Heart left ventricle (tissue), 16 donors: ENCODE results near the gene ARHGEF40. TPM values are rescaled to one million over a fixed set of nuclear protein-coding genes. Genes with fewer than 3 reads are reported as not detected.

Experiments used
- ATAC-seq, 4 donors: fragments of 200-7000 bp; cut with Tn5 transposase; one replicate each; pipeline ENCODE4 v1.9.1; 2020 to 2022; ENCODE audit warnings: moderate library complexity in 4 of 4, mild to moderate bottlenecking in 3 of 4, moderate number of reproducible peaks in 1 of 4
- DNase-seq, 5 donors: peaks; one replicate each; pipeline ENCODE4 v3.0.0-alpha.2; 2020
- H3K27ac ChIP-seq, 12 donors: fragments of 200-600 bp; sonication (generic) in 4 of 12; one replicate each; pipeline versions ENCODE4 v1.5.0 to v1.8.0; 2016 to 2022; ENCODE audit warnings: mild to moderate bottlenecking in 2 of 12
- H3K27me3 ChIP-seq, 9 donors: fragments of 200-600 bp; sonication (generic) in 2 of 9; one replicate each; pipeline versions ENCODE4 v1.5.1 to v1.8.0; 2016 to 2022; ENCODE audit warnings: mild to moderate bottlenecking in 3 of 9
- H3K36me3 ChIP-seq, 9 donors: fragments of 200-600 bp; sonication (generic) in 2 of 9; one replicate each; pipeline versions ENCODE4 v1.5.0 to v1.8.0; 2018 to 2022; ENCODE audit warnings: mild to moderate bottlenecking in 2 of 9
- H3K4me1 ChIP-seq, 12 donors: fragments of 200-600 bp; sonication (generic) in 4 of 12; one replicate each; pipeline versions ENCODE4 v1.5.0 to v1.8.0; 2016 to 2022; ENCODE audit warnings: mild to moderate bottlenecking in 3 of 12
- H3K4me3 ChIP-seq, 12 donors: fragments of 200-600 bp; sonication (generic) in 4 of 12; one replicate each; pipeline versions ENCODE4 v1.5.0 to v1.8.0; 2017 to 2022; ENCODE audit warnings: mild to moderate bottlenecking in 9 of 12, moderate library complexity in 4 of 12
- H3K9me3 ChIP-seq, 12 donors: fragments of 200-600 bp; sonication (generic) in 4 of 12; one replicate each; pipeline versions ENCODE4 v1.5.0 to v1.8.0; 2016 to 2022; ENCODE audit warnings: mild to moderate bottlenecking in 1 of 12
- POLR2A ChIP-seq, 2 donors: fragments of 450-650 bp; IDR thresholded peaks; one replicate each; pipeline ENCODE4 v1.6.1; 2017; ENCODE audit warnings: antibody characterized with exemption in 2 of 2, mild to moderate bottlenecking in 2 of 2, moderate library complexity in 2 of 2
- WGBS, 4 donors: extraction: QIAGEN DNeasy Blood & Tissue Kit in 2 of 4; methylation state at CpG; one replicate each; pipeline versions ENCODE4 v1.1.5 to v1.1.7; 2013 to 2018; 5-methylcytosine and 5-hydroxymethylcytosine counted together
- intact Hi-C, 10 donors: fragments of 100-400 bp; cut with DNase I; formaldehyde crosslinking; loops; one replicate each; pipeline versions ENCODE4 v1.11.1 to v1.14.2; 2022
- polyA plus RNA-seq, 2 donors: library from polyadenylated mRNA; stranded (reverse); fragments of 200-250 nt; gene quantifications; one replicate each; pipeline ENCODE4 v1.2.3, GENCODE V29; 2013
- total RNA-seq, 9 donors: library from RNA; depleted of rRNA in 2 of 9; stranded (reverse); fragments of >200 nt in 2 of 9; fragmentation: NEBNext Ultra II Directional in 3 of 9; extraction: Animal tissue kit (Norgen Biotek cat#: 25700) in 3 of 9; gene quantifications; one replicate each; pipeline versions ENCODE4 v1.1.0 to v1.2.4, GENCODE V29; 2016 to 2023
- TF ChIP-seq, protein P1 (sequence below), 12 donors: fragments of 200-600 bp; sonication (generic) in 4 of 12; IDR thresholded peaks; one replicate each; pipeline versions ENCODE4 v1.5.0 to v1.8.0; 2018 to 2022; ENCODE audit warnings: antibody characterized with exemption in 12 of 12, mild to moderate bottlenecking in 5 of 12
- donor health status: ischemic (EF 13 %, LVEDD 7.1; RV severe dilation, severe dysfunction).
- donor health status: healthy with polysubstance abuse.
- donor health status: DM: no; HTN: yes; CAD: no.
- donor health status: DM: no; HTN: no; CAD: no.
- donor health status: ischemic (EF 25% LVEDD 6.9; RV normal size, moderate dysfunction).
- donor health status: ischemic (EF 25% LVEDD 5.7; RV mildly dilated, moderate dysfunction).
- donor health status: healthy.
- donor health status: DM: yes; HTN: yes; CAD: no.
- donor health status: ischemic (EF 35%, LVEDD 5.7; RV mildly dilated, moderate dysfunction).
- donor health status: nonischemic (EF 11% LVEDD 7.7; RV severe dilation, severe dysfunction).
- donor health status: DM: yes; HTN: yes; CAD: no.
- donor health status: PGD.
- donor health status: ischemic (EF 29% LVEDD 5.4; RV normal size, mild dysfunction).
- donor health status: nonischemic (EF 23%, LVEDD 6.1; RV moderate dilation, normal function).

Gene ARHGEF40
- total and polyA plus RNA-seq, 11 donors, result 15.5 to 31.5 (median 18.7) TPM

DNA sequence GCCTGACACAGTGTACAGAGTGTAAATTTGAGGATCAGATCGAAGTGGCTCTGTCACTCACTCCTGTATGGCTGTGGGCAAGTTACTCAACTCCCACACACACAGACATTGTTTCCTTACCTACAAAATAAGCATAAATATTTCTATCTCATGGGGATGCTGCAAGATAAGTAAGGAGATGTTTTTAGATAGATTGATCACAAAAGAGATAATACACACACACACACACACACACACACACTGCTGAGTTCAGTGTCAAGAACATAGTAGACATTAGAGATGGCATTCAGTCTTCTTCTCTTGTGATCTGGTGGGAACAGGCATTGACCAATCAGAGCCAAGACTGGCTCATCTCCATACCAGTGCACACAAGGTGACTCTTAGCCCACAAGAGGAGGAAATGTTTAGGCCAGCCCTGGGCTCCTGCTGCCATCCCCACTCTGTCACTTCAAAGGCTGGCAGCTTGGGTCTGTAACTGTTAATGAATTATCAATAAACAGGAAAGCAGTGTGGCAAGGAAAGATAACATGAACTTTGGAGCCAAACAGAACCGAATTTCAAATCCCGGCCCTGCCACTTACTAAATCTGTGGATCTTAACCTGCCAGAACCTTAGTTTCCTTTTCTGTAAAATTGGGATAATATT is 15.9 kb upstream of the ARHGEF40 start:
- no peak for DNase-seq
- Histone ChIP-seq H3K27ac (no peak overlapping the region), H3K4me1 (peaks cover 0 to 5% (median 0%) of the 10 kb centered on the region in 12 donors), H3K36me3 (no peaks in the 10 kb centered on the region), H3K27me3 (no peaks in the 10 kb centered on the region), H3K9me3 (no peaks in the 10 kb centered on the region), H3K4me3 (no peak overlapping the region)
- peak in 1 of 4 donors; percentile 27 for ATAC-seq
- TF ChIP-seq POLR2A (IDR thresholded peaks at IDR 0.05), result no peak
- TF ChIP-seq, protein P1, sequence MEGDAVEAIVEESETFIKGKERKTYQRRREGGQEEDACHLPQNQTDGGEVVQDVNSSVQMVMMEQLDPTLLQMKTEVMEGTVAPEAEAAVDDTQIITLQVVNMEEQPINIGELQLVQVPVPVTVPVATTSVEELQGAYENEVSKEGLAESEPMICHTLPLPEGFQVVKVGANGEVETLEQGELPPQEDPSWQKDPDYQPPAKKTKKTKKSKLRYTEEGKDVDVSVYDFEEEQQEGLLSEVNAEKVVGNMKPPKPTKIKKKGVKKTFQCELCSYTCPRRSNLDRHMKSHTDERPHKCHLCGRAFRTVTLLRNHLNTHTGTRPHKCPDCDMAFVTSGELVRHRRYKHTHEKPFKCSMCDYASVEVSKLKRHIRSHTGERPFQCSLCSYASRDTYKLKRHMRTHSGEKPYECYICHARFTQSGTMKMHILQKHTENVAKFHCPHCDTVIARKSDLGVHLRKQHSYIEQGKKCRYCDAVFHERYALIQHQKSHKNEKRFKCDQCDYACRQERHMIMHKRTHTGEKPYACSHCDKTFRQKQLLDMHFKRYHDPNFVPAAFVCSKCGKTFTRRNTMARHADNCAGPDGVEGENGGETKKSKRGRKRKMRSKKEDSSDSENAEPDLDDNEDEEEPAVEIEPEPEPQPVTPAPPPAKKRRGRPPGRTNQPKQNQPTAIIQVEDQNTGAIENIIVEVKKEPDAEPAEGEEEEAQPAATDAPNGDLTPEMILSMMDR (IDR thresholded peaks at IDR 0.05), result no peak
- intact Hi-C loops, result no loop called here
- 80 to 83% (median 81%) methylated on average over 3 of the region's 3 CpGs for WGBS, 4 donors

DNA sequence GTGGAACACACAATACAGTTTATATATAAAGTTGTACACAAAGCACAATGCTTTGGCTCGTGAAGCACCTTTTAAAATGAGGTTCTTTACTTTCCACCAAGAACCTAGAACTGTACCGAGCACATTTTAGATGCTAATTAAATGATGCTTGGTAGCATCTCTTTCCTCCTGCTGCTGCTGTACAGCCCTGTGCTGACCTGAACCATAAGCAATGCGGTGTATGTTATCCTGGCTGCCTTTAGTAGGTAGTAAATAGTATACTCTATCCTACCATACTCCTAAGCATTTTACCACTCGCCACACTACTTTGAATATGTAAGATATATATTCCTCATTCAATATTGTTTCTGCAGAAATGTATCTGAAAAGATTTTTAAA is 15.3 kb upstream of the ARHGEF40 start:
- ATAC-seq (no peak), DNase-seq (no peak)
- Histone ChIP-seq H3K36me3 (no peaks in the 10 kb centered on the region), H3K27ac (no peak overlapping the region), H3K4me3 (no peak overlapping the region), H3K9me3 (no peaks in the 10 kb centered on the region), H3K27me3 (no peaks in the 10 kb centered on the region), H3K4me1 (peaks cover 0 to 5% (median 0%) of the 10 kb centered on the region in 12 donors)
- intact Hi-C loops, result loop anchor here in 1 of 10 donors (5.0 kb wide), 1 partner anchor 42 kb away; no protein-coding TSS in a partner anchor
- 78 to 97% (median 89%) methylated on average over 4 of the region's 4 CpGs for WGBS, 4 donors
- TF ChIP-seq POLR2A (IDR thresholded peaks at IDR 0.05), result no peak
- TF ChIP-seq, protein P1 (IDR thresholded peaks at IDR 0.05), result no peak

DNA sequence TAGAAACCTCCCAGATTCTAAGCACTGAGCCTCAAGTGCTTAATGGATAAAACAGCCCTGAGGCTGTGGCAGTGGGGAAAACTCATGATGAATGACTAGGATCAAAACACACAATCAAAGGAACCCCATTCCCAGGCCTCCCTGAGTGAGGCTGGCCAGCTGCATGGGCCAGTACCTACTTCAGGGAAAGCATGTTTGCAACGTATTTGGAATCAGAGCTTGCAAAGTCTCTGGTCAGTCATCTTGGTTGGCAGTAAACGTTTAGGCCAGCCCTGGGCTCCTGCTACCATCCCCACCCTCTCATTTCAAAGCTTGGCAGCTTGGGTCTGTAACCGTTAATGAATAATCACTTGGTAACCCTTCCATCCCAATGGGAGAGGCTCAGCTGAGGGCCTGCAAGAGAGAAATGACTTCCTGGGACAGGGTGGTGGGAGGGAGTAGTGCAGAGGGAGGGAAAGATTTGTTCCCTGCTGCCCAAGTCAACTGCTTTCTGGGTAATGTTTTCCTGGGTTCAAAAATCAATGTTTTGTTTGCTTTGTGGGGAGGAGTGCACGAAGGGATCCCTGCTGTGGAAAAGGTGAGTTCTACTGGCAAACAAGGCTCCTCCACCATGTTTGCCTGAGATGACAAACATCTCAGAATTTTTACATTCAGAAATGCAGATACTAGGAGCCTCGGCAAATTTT is 14.5 kb upstream of the ARHGEF40 start:
- H3K27me3 ChIP-seq, result no peaks in the 10 kb centered on the region
- peaks cover 0 to 5% (median 0%) of the 10 kb centered on the region in 12 donors for H3K4me1 ChIP-seq
- no peak overlapping the region for H3K27ac ChIP-seq
- no peaks in the 10 kb centered on the region for H3K9me3 ChIP-seq
- intact Hi-C loops, result loop anchor here in 1 of 10 donors (5.0 kb wide), 1 partner anchor 43 kb away; no protein-coding TSS in a partner anchor
- ATAC-seq, result no peak
- H3K4me3 ChIP-seq, result no peak overlapping the region
- no peak for TF ChIP-seq POLR2A (IDR thresholded peaks at IDR 0.05)
- TF ChIP-seq, protein P1 (IDR thresholded peaks at IDR 0.05), result no peak
- DNase-seq, result no peak
- WGBS, 4 donors, result 58 to 73% (median 68%) methylated on average over 5 of the region's 5 CpGs
- no peaks in the 10 kb centered on the region for H3K36me3 ChIP-seq

DNA sequence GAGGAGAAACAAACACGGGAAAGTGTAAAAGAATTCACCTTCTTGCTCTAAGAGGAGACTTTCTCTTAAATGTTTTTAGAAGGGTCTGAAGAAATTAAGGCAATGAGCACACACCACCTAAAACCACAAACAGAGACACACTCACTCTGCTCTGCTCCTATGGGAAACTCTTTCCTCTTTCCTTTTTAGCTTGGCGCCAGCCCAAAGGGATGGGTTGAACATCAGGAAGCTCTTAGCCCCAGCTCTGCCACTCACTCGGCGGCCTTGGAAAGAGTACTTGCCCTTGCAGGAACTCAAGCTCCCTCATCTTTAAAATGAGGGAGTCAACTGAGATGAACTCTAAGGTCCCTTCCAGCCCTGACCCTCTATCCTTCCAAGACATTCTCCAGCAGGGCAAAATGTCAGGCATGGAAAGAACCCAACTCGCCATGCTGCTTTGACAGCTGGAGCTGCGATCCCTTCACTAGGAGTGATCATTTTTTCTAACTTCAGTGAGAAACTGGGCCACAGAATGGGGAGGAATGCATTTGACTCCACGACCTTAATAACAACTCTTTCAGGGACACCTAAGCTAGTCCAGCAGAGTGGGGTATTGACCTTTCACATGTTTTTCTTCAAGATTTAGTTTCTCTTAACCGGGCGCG is 13.5 kb upstream of the ARHGEF40 start:
- peaks cover 0 to 5% (median 0%) of the 10 kb centered on the region in 12 donors for H3K4me1 ChIP-seq
- H3K9me3 ChIP-seq, result no peaks in the 10 kb centered on the region
- no peak overlapping the region for H3K27ac ChIP-seq
- TF ChIP-seq, protein P1 (IDR thresholded peaks at IDR 0.05), result no peak
- TF ChIP-seq POLR2A (IDR thresholded peaks at IDR 0.05), result no peak
- no peaks in the 10 kb centered on the region for H3K36me3 ChIP-seq
- WGBS, 4 donors, result 73 to 83% (median 78%) methylated on average over 10 of the region's 10 CpGs
- no peaks in the 10 kb centered on the region for H3K27me3 ChIP-seq
- ATAC-seq, result peak in 1 of 4 donors; percentile 25
- H3K4me3 ChIP-seq, result no peak overlapping the region
- intact Hi-C loops, result loop anchor here in 1 of 10 donors (5.0 kb wide), 1 partner anchor 44 kb away; no protein-coding TSS in a partner anchor
- DNase-seq, result no peak
